HFF-Myc (cell line): ENCODE results near the gene ZNF701.
"Not testable (repeated sequence)": the region's sequence is repeated elsewhere in the genome, so short reads cannot be mapped to it uniquely, and the experiment has no call there.

Experiments
- DNase-seq: peaks from one replicate; pipeline ENCODE4 v3.0.0-alpha.2; 2011; ENCODE audit warnings: low read depth; ENCODE audit errors: extremely low read depth
- H3K4me3 ChIP-seq: replicated peaks from 2 replicates; pipeline ENCODE4 v1.5.1; 2011; ENCODE audit warnings: low read depth, mild to moderate bottlenecking, control low read depth, low read length
- CTCF ChIP-seq: IDR thresholded peaks from 2 replicates; pipeline ENCODE4 v1.5.1; 2012; ENCODE audit warnings: mild to moderate bottlenecking, low read depth, low read length, control low read depth; ENCODE audit errors: missing control alignments

ZNF701 gene

GRCh38 chr19:52554216-52554971 lies 15.7 kb upstream of the ZNF701 start:
- no peak for TF ChIP-seq CTCF
- H3K4me3 ChIP-seq = no peak overlapping the region
- no peak for DNase-seq

GRCh38 chr19:52557231-52557995 lies 12.7 kb upstream of the ZNF701 start:
- DNase-seq = no peak
- H3K4me3 ChIP-seq = no peak overlapping the region
- TF ChIP-seq CTCF = no peak

DNA sequence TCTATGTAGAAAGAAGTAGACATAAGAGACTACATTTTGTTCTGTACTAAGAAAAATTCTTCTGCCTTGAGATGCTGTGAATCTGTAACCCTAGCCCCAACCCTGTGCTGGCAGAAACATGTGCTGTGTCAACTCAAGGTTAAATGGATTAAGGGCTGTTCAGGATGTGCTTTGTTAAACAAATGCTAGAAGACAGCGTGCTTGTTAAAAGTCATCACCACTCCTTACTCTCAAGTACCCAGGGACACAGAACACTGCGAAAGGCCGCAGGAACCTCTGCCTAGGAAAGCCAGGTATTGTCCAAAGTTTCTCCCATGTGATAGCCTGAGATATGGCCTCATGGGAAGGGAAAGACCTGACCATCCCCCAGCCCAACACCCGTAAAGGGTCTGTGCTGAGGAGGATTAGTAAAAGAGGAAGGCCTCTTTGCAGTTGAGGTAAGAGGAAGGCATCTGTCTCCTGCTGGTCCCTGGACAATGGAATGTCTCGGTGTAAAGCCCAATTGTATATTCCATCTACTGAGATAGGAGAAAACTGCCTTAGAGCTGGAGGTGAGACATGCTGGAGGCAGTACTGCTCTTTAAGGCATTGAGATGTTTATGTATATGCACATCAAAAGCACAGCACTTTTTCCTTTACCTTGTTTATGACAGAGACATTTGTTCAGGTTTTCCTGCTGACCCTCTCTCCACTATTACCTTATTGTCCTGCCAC lies 11.2 kb upstream of the ZNF701 start:
- DNase-seq, H3K4me3 ChIP-seq: not testable (repeated sequence)

GRCh38 chr19:52561611-52562010 lies 8.5 kb upstream of the ZNF701 start:
- DNase-seq, H3K4me3 ChIP-seq: not testable (repeated sequence)

- no peak for TF ChIP-seq CTCF
- no peak overlapping the region for H3K4me3 ChIP-seq
- DNase-seq = no peak
Observed at GRCh38 chr19:52566121-52566520, 4.0 kb upstream of the ZNF701 start.

GRCh38 chr19:52566588-52566987 lies 3.5 kb upstream of the ZNF701 start:
- H3K4me3 ChIP-seq = no peak overlapping the region
- DNase-seq = peak; percentile 14
- TF ChIP-seq CTCF = no peak

- no peak overlapping the region for H3K4me3 ChIP-seq
- TF ChIP-seq CTCF = no peak
Observed at GRCh38 chr19:52567921-52568320, 2.2 kb upstream of the ZNF701 start.

DNA sequence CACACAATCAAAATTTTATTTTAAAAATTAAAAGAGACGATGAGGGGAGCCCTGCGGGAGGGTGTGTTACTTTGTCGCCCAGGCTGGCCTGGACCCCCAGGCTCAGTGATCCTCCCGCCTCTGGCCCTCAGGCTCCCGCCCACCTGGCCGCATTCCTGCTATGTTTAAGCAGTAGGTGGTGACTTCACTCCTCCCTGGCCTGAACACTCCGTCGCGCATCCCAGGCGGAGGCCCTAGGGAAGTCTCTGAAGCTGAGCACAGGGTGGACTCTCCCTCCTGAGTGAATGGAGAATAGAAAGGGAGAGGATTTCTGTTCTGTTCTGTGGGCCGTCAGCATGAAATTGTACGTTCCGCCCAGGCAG lies 468 bp upstream of the ZNF701 start:
- not testable (repeated sequence) for DNase-seq
- H3K4me3 ChIP-seq = peak overlapping the region; percentile 66

More at GRCh38 chr19:52567921-52568320, 2.2 kb upstream of the ZNF701 start:
- no peak for DNase-seq
